Stimulated activated effector memory CD8-positive, alpha-beta T cell treated with anti-CD3 and anti-CD28 coated beads, Interleukin-12 subunit alpha, Interleukin-12 subunit beta, amount 100 ng/mL, for 72 hours (primary cell): ENCODE data around the gene ZBTB46.
A peak's percentile ranks its signal among the peaks of the same experiment; 100 is the strongest.
"Not testable (repeated sequence)": the region's sequence is repeated elsewhere in the genome, so short reads cannot be mapped to it uniquely, and the experiment has no call there.

Experiments
- ATAC-seq: fragments of 150-1000 bp; cut with Tn5 transposase; 2 replicates; pipeline ENCODE4 v1.10.0; 2021
- DNase-seq, 2 donors: peaks; one replicate each; pipeline ENCODE4 v3.0.0; 2021 to 2022; ENCODE audit warnings: low spot score in 2 of 2
- H3K27ac Mint-ChIP-seq: one replicate; pipeline ENCODE4 v1.8.0; 2022; ENCODE audit warnings: mild to moderate bottlenecking, mixed read lengths
- H3K36me3 Mint-ChIP-seq: one replicate; pipeline ENCODE4 v1.8.0; 2022; ENCODE audit warnings: mild to moderate bottlenecking, mixed read lengths
- H3K4me1 Mint-ChIP-seq: one replicate; pipeline ENCODE4 v1.8.0; 2022; ENCODE audit warnings: mixed read lengths
- H3K4me3 Mint-ChIP-seq: one replicate; pipeline ENCODE4 v1.8.0; 2022; ENCODE audit warnings: mild to moderate bottlenecking, mixed read lengths
- H3K9me3 Mint-ChIP-seq: one replicate; pipeline ENCODE4 v1.8.0; 2022; ENCODE audit warnings: mixed read lengths

The ZBTB46 gene

GRCh38 chr20:63830841-63831588, at the start of gene ZBTB46:
Gene ZBTB46 (minus strand): TSS chr20:63831264. CDS start chr20:63790757, 40,507 bp downstream.
- H3K9me3 Mint-ChIP-seq: no peaks in the 10 kb centered on the region
- H3K36me3 Mint-ChIP-seq: peaks cover 5% of the 10 kb centered on the region
- peak within 1 kb of the TSS; percentile 35 for H3K27ac Mint-ChIP-seq
- peak; percentile 65 for ATAC-seq
- DNase-seq: no peak
- H3K4me1 Mint-ChIP-seq: peaks cover 18% of the 10 kb centered on the region
- peak within 1 kb of the TSS; percentile 79 for H3K4me3 Mint-ChIP-seq

- no peak overlapping the region for H3K27ac Mint-ChIP-seq
- DNase-seq (no peak), ATAC-seq (no peak)
- H3K4me1 Mint-ChIP-seq: peaks cover 9% of the 10 kb centered on the region
- H3K36me3 Mint-ChIP-seq: peaks cover 71% of the 10 kb centered on the region
- H3K9me3 Mint-ChIP-seq: no peaks in the 10 kb centered on the region
- H3K4me3 Mint-ChIP-seq: no peak overlapping the region
These were observed 48.0 kb upstream of the ZBTB46 start for GRCh38 chr20:63878899-63879663.

- Mint-ChIP-seq H3K27ac (no peak overlapping the region), H3K9me3 (no peaks in the 10 kb centered on the region), H3K36me3 (peaks cover 75% of the 10 kb centered on the region), H3K4me1 (peaks cover 16% of the 10 kb centered on the region), H3K4me3 (no peak overlapping the region)
- ATAC-seq (no peak), DNase-seq (no peak)
These were observed 46.8 kb upstream of the ZBTB46 start for GRCh38 chr20:63877755-63878470.

- ATAC-seq (no peak), DNase-seq (no peak)
- Mint-ChIP-seq H3K4me3 (no peak overlapping the region), H3K9me3 (no peaks in the 10 kb centered on the region), H3K36me3 (peaks cover 75% of the 10 kb centered on the region), H3K4me1 (peaks cover 16% of the 10 kb centered on the region), H3K27ac (peak overlapping the region; percentile 35)
These were observed 45.5 kb upstream of the ZBTB46 start for GRCh38 chr20:63876489-63877036.

GRCh38 chr20:63874241-63874640, 43.2 kb upstream of the ZBTB46 start:
- not testable (repeated sequence) for H3K4me3 Mint-ChIP-seq, H3K27ac Mint-ChIP-seq, H3K9me3 Mint-ChIP-seq, ATAC-seq, DNase-seq
- H3K4me1 Mint-ChIP-seq: peaks cover 16% of the 10 kb centered on the region
- peaks cover 90% of the 10 kb centered on the region for H3K36me3 Mint-ChIP-seq

GRCh38 chr20:63873477-63873971, 42.5 kb upstream of the ZBTB46 start:
- Mint-ChIP-seq H3K9me3 (no peaks in the 10 kb centered on the region), H3K4me3 (peak overlapping the region; percentile 50), H3K36me3 (peaks cover 97% of the 10 kb centered on the region), H3K27ac (peak overlapping the region; percentile 89), H3K4me1 (peaks cover 16% of the 10 kb centered on the region)
- DNase-seq (no peak), ATAC-seq (peak; percentile 98)

- DNase-seq (no peak), ATAC-seq (no peak)
- no peaks in the 10 kb centered on the region for H3K9me3 Mint-ChIP-seq
- peak overlapping the region; percentile 8 for H3K27ac Mint-ChIP-seq
- peaks cover 24% of the 10 kb centered on the region for H3K4me1 Mint-ChIP-seq
- peaks cover 82% of the 10 kb centered on the region for H3K36me3 Mint-ChIP-seq
- H3K4me3 Mint-ChIP-seq: no peak overlapping the region
These were observed 37.2 kb upstream of the ZBTB46 start for GRCh38 chr20:63868264-63868663.

GRCh38 chr20:63867042-63867441, 36.0 kb upstream of the ZBTB46 start:
- not testable (repeated sequence) for DNase-seq, H3K9me3 Mint-ChIP-seq, ATAC-seq, H3K27ac Mint-ChIP-seq
- Mint-ChIP-seq H3K36me3 (peaks cover 76% of the 10 kb centered on the region), H3K4me1 (peaks cover 27% of the 10 kb centered on the region), H3K4me3 (peak overlapping the region; percentile 79)

GRCh38 chr20:63864978-63865640, 34.0 kb upstream of the ZBTB46 start, which contains the start of gene TPD52L2:
Gene TPD52L2 (plus strand): TSS chr20:63865270. CDS start chr20:63865366, 96 bp downstream.
- ATAC-seq: peak; percentile 91
- Mint-ChIP-seq H3K27ac (peak within 1 kb of the TSS; percentile 93), H3K36me3 (peaks cover 67% of the 10 kb centered on the region), H3K4me1 (peaks cover 34% of the 10 kb centered on the region), H3K9me3 (no peaks in the 10 kb centered on the region), H3K4me3 (peak within 1 kb of the TSS; percentile 79)
- peak; percentile 86 to 98 for DNase-seq

GRCh38 chr20:63864545-63864977, 33.5 kb upstream of the ZBTB46 start:
- Mint-ChIP-seq H3K4me3 (peak overlapping the region; percentile 79), H3K27ac (peak overlapping the region; percentile 93), H3K9me3 (no peaks in the 10 kb centered on the region), H3K36me3 (peaks cover 62% of the 10 kb centered on the region), H3K4me1 (peaks cover 35% of the 10 kb centered on the region)
- DNase-seq: no peak
- no peak for ATAC-seq

GRCh38 chr20:63863798-63864544, 32.9 kb upstream of the ZBTB46 start:
- H3K36me3 Mint-ChIP-seq: peaks cover 56% of the 10 kb centered on the region
- no peaks in the 10 kb centered on the region for H3K9me3 Mint-ChIP-seq
- H3K4me1 Mint-ChIP-seq: peaks cover 41% of the 10 kb centered on the region
- peak; percentile 79 for ATAC-seq
- peak; percentile 56 to 80 for DNase-seq
- peak overlapping the region; percentile 93 for H3K27ac Mint-ChIP-seq
- H3K4me3 Mint-ChIP-seq: peak overlapping the region; percentile 79

- peak overlapping the region; percentile 93 for H3K27ac Mint-ChIP-seq
- peak overlapping the region; percentile 79 for H3K4me3 Mint-ChIP-seq
- no peaks in the 10 kb centered on the region for H3K9me3 Mint-ChIP-seq
- ATAC-seq (no peak), DNase-seq (no peak)
- peaks cover 46% of the 10 kb centered on the region for H3K4me1 Mint-ChIP-seq
- peaks cover 48% of the 10 kb centered on the region for H3K36me3 Mint-ChIP-seq
These were observed 32.1 kb upstream of the ZBTB46 start for GRCh38 chr20:63863021-63863797.
